GM21737 (cell line): ENCODE measurements around the gene TSPAN11.
"Not testable (repeated sequence)": the region's sequence is repeated elsewhere in the genome, so short reads cannot be mapped to it uniquely, and the experiment has no call there.

Experiments
- ATAC-seq: cut with Tn5 transposase; IDR thresholded peaks from one replicate; pipeline ENCODE4 v1.9.1; 2021; ENCODE audit warnings: mild to moderate bottlenecking, moderate library complexity; ENCODE audit not compliant: unreplicated experiment

Gene TSPAN11

GRCh38 chr12:30926243-30927221, at the start of gene TSPAN11:
Gene TSPAN11, plus strand, starts transcription at chr12:30926748. Its CDS starts 27,244 bp downstream, at chr12:30953992.
- ATAC-seq: no peak

- no peak for ATAC-seq
These were observed 49.3 kb upstream of the TSPAN11 start for GRCh38 chr12:30877105-30877875.

GRCh38 chr12:30878024-30878423, 48.5 kb upstream of the TSPAN11 start:
- no peak for ATAC-seq

GRCh38 chr12:30880061-30880460, 46.5 kb upstream of the TSPAN11 start:
- no peak for ATAC-seq

- no peak for ATAC-seq
These were observed 45.7 kb upstream of the TSPAN11 start for GRCh38 chr12:30880813-30881212.

- no peak for ATAC-seq
These were observed 43.8 kb upstream of the TSPAN11 start for GRCh38 chr12:30882706-30883105.

GRCh38 chr12:30884799-30885198, 41.7 kb upstream of the TSPAN11 start:
- no peak for ATAC-seq

GRCh38 chr12:30885321-30885720, 41.2 kb upstream of the TSPAN11 start:
- no peak for ATAC-seq

- ATAC-seq: no peak
These were observed 39.3 kb upstream of the TSPAN11 start for GRCh38 chr12:30887226-30887625.

- no peak for ATAC-seq
These were observed 38.3 kb upstream of the TSPAN11 start for GRCh38 chr12:30888241-30888640.

- ATAC-seq: not testable (repeated sequence)
These were observed 32.0 kb upstream of the TSPAN11 start for GRCh38 chr12:30894531-30894930.

GRCh38 chr12:30896461-30896860, 30.1 kb upstream of the TSPAN11 start:
- no peak for ATAC-seq

GRCh38 chr12:30898846-30899245, 27.7 kb upstream of the TSPAN11 start:
- no peak for ATAC-seq

GRCh38 chr12:30900351-30900750, 26.2 kb upstream of the TSPAN11 start:
- ATAC-seq: no peak

- ATAC-seq: no peak
These were observed 24.5 kb upstream of the TSPAN11 start for GRCh38 chr12:30902001-30902400.

GRCh38 chr12:30902596-30902995, 24.0 kb upstream of the TSPAN11 start:
- no peak for ATAC-seq

GRCh38 chr12:30905463-30906009, 21.0 kb upstream of the TSPAN11 start:
- no peak for ATAC-seq

GRCh38 chr12:30908076-30908721, 18.3 kb upstream of the TSPAN11 start:
- ATAC-seq: no peak

- no peak for ATAC-seq
These were observed 17.7 kb upstream of the TSPAN11 start for GRCh38 chr12:30908722-30909348.

GRCh38 chr12:30909349-30910037, 17.1 kb upstream of the TSPAN11 start:
- no peak for ATAC-seq
